Measurements from ENCODE around the gene LNP1. TPM values are rescaled to one million over a fixed set of nuclear protein-coding genes. Genes with fewer than 3 reads are reported as not detected.

Gene LNP1
- total RNA-seq, 2 donors from 2014 or later: 4.6 to 6.2 TPM

DNA sequence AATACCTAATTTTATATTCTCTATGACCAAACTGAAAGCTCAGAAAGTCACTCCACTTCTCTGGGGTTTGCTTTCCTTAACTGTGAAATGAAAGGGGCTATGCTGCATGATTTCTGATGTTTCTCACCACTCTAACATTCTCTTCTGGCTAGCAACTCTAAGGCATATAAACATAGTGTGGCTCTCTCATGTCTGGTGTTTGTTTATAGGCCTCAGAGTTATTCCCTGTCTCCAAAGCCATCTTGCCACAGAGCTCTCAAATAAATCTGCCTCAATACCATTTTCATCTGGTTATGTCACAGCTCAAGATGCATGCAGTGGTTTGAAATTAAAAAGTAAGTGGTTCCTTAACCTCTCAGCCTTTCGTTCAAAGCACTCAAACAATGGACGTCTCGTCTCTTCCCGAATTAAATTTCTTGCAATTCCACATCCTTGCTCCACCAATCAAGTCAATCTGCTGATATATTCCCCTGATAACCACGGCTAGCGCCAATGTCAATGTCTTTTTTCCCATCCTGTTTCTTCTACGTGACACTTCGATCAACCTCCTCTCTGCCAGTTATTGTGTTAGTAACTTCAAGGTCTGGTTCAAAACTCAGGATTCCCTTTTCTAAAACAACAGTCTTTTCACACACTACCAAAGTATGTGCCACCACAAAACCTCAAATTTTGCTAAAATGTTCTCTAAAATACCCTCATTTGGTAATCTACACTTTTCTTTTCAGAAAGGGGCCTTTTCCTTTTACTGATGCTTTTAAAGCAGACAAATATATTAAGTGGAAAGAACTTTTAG lies 16.4 kb upstream of the LNP1 start:
- Histone ChIP-seq H3K27me3 (no peaks in the 10 kb centered on the region), H3K9me3 (no peaks in the 10 kb centered on the region), H3K4me1 (peaks cover 34% of the 10 kb centered on the region), H3K4me3 (no peak overlapping the region), H3K27ac (peak overlapping the region in 1 of 4 donors; percentile 13), H3K36me3 (replicated peaks in 1 of 2; ENCODE audit: insufficient read depth in 1 of 2, low read depth in 2 of 2) (peaks cover 0 to 18% of the 10 kb centered on the region in 2 donors)
- DNase-seq (no peak), ATAC-seq (no peak)
- intact Hi-C loops (cut with DNase I): no loop called here
- no peak for TF ChIP-seq POLR2A (IDR thresholded peaks at IDR 0.05)
- TF ChIP-seq, protein P1, sequence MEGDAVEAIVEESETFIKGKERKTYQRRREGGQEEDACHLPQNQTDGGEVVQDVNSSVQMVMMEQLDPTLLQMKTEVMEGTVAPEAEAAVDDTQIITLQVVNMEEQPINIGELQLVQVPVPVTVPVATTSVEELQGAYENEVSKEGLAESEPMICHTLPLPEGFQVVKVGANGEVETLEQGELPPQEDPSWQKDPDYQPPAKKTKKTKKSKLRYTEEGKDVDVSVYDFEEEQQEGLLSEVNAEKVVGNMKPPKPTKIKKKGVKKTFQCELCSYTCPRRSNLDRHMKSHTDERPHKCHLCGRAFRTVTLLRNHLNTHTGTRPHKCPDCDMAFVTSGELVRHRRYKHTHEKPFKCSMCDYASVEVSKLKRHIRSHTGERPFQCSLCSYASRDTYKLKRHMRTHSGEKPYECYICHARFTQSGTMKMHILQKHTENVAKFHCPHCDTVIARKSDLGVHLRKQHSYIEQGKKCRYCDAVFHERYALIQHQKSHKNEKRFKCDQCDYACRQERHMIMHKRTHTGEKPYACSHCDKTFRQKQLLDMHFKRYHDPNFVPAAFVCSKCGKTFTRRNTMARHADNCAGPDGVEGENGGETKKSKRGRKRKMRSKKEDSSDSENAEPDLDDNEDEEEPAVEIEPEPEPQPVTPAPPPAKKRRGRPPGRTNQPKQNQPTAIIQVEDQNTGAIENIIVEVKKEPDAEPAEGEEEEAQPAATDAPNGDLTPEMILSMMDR (IDR thresholded peaks at IDR 0.05): no peak
- 93 to 95% methylated on average over 8 of the region's 8 CpGs for WGBS, 2 donors

DNA sequence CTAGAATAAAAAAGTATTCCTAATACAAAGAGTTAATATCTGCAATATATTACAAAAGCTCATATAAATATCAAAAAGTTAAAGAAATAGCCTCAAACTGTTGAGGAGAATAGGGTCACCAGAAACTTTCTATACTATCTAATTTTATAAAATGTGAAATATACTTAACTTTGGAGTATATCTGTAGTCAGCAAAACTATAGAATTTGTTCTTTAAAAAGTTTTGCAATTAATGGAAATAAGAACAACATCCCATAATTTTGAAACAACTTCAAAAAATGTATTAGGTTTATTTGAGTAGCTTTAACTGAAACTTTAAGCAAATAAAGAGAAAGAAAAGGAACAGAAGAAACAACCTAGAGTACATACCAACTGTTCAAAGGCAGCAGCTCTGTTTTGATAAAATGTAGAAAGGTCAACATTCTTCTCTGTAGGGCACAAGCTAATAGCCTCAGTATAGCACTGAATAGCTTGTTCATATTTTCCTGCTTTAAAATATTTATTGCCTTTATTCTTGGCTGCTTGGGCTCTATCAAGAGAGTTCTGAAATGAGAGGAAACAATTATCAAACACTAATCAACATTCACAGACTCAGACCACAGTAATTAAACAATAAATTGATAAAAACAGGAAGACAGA lies 14.8 kb upstream of the LNP1 start:
- peaks cover 0 to 10% of the 10 kb centered on the region in 2 donors for H3K36me3 ChIP-seq (replicated peaks in 1 of 2; ENCODE audit: insufficient read depth in 1 of 2, low read depth in 2 of 2)
- ATAC-seq (peak; percentile 50), DNase-seq (no peak)
- intact Hi-C loops (cut with DNase I): no loop called here
- peaks cover 34% of the 10 kb centered on the region for H3K4me1 ChIP-seq
- H3K27ac ChIP-seq: peak overlapping the region; percentile 3 to 49 (median 34)
- no peaks in the 10 kb centered on the region for H3K27me3 ChIP-seq
- no peak for TF ChIP-seq POLR2A (IDR thresholded peaks at IDR 0.05)
- TF ChIP-seq, protein P1 (IDR thresholded peaks at IDR 0.05): no peak
- H3K9me3 ChIP-seq: no peaks in the 10 kb centered on the region
- no peak overlapping the region for H3K4me3 ChIP-seq

DNA sequence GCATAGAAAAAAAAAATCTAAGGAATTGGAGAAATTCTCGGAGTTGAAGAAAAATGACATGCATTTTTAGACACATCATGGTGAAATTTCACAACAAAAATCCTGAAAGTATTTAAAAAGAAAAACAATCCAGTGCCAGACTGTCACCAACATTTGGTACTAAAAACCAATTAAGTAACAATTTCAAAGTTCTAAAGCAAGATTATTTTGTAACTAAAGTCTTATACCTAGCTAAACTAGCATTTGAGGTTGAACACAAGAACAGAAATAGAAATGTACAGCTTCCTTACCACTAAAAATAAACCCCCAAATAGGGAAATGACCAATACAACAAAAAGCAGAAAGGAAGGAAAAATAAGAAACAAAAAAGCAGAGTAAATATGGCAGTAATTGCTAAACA lies 12.3 kb upstream of the LNP1 start:
- TF ChIP-seq POLR2A (IDR thresholded peaks at IDR 0.05): no peak
- TF ChIP-seq, protein P1 (IDR thresholded peaks at IDR 0.05): no peak
- H3K27me3 ChIP-seq: no peaks in the 10 kb centered on the region
- no peak for DNase-seq
- peaks cover 0 to 3% of the 10 kb centered on the region in 2 donors for H3K36me3 ChIP-seq (replicated peaks in 1 of 2; ENCODE audit: insufficient read depth in 1 of 2, low read depth in 2 of 2)
- no peak for ATAC-seq
- intact Hi-C loops (cut with DNase I): no loop called here
- WGBS, 2 donors: 100% methylated on average over 1 of the region's 1 CpG
- peaks cover 34% of the 10 kb centered on the region for H3K4me1 ChIP-seq
- no peak overlapping the region for H3K4me3 ChIP-seq
- no peaks in the 10 kb centered on the region for H3K9me3 ChIP-seq
- no peak overlapping the region for H3K27ac ChIP-seq

DNA sequence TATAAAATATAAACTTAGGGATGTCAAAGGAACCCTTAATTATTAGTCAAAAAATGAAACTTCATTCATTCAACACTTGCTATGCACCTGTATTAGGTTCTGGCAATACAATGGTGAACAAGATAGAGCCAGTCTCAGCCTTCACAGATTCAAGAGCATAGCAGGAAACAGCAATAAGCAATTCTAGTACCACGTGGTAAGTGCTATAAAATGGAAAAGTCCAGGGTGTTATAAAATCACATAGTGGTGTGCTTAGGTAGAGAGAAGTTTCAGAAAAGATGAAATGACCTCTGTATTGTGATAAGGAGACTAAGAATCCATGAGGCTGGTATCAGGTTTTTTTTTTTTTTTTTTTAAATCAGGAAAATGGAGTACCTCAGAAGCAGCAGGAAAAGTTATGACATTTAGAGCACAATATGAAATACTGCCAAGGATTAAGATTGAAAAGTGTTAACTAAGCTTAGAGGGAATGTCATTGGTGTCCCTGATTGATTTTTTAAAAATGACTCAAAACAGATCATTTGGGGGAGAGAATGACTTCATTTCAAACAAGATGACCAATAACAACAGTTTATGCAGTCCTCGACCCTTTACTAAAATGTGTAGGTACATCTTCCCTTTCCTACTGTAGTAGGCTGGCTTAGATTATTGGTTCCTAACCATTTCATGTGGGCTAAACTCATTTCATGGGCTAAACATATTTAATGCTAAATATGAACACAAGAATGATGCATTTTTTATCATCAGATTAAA lies 5.5 kb upstream of the LNP1 start:
- Histone ChIP-seq H3K4me1 (peaks cover 25% of the 10 kb centered on the region), H3K27ac (no peak overlapping the region), H3K36me3 (replicated peaks in 1 of 2; ENCODE audit: insufficient read depth in 1 of 2, low read depth in 2 of 2) (no peaks in the 10 kb centered on the region), H3K9me3 (no peaks in the 10 kb centered on the region), H3K4me3 (no peak overlapping the region), H3K27me3 (no peaks in the 10 kb centered on the region)
- 54 to 65% methylated on average over 2 of the region's 2 CpGs for WGBS, 2 donors
- ATAC-seq (no peak), DNase-seq (no peak)
- intact Hi-C loops (cut with DNase I): no loop called here
- no peak for TF ChIP-seq POLR2A (IDR thresholded peaks at IDR 0.05)
- TF ChIP-seq, protein P1 (IDR thresholded peaks at IDR 0.05): no peak

Data from body of pancreas (tissue), 4 donors.